ENCODE results near the gene PDX1.

- TF ChIP-seq POLR2A (IDR thresholded peaks at IDR 0.05; ENCODE audit: low read depth, low read length) (no peak), SPI1 (IDR thresholded peaks at IDR 0.05; ENCODE audit: low read depth, low read length) (no peak), POLR2AphosphoS5 (IDR thresholded peaks at IDR 0.05; ENCODE audit: low read depth, low read length) (no peak), TAF1 (IDR thresholded peaks at IDR 0.05; ENCODE audit: low read depth, low read length) (no peak), POU2F2 (IDR thresholded peaks at IDR 0.05; ENCODE audit: low read depth, low read length) (no peak), PAX5 (IDR thresholded peaks at IDR 0.05; ENCODE audit: insufficient read depth, low read length, severe bottlenecking) (no peak)
Measured at GRCh38 chr13:27969866-27970229, 50.0 kb downstream of the PDX1 start.
